GM19438 (cell line): ENCODE measurements around the gene TIGD3.
"Not testable (repeated sequence)": the region's sequence is repeated elsewhere in the genome, so short reads cannot be mapped to it uniquely, and the experiment has no call there.

ENCODE experiments used
- ATAC-seq: cut with Tn5 transposase; IDR thresholded peaks from one replicate; pipeline ENCODE4 v1.9.1; 2021; ENCODE audit warnings: low read depth; ENCODE audit not compliant: unreplicated experiment

The TIGD3 gene

GRCh38 chr11:65323813-65324212 lies 30.7 kb upstream of the TIGD3 start:
- ATAC-seq: no peak

- no peak for ATAC-seq
Observed at GRCh38 chr11:65325435-65325834, 29.1 kb upstream of the TIGD3 start.

- no peak for ATAC-seq
Observed at GRCh38 chr11:65327021-65327420, 27.5 kb upstream of the TIGD3 start.

GRCh38 chr11:65329478-65329877 lies 25.1 kb upstream of the TIGD3 start:
- ATAC-seq: no peak

- no peak for ATAC-seq
Observed at GRCh38 chr11:65329944-65330403, 24.6 kb upstream of the TIGD3 start.

- no peak for ATAC-seq
Observed at GRCh38 chr11:65330544-65330943, 24.0 kb upstream of the TIGD3 start.

GRCh38 chr11:65332591-65332990 lies 22.0 kb upstream of the TIGD3 start:
- ATAC-seq: not testable (repeated sequence)

GRCh38 chr11:65334696-65335295 lies 19.8 kb upstream of the TIGD3 start:
- ATAC-seq: no peak

- no peak for ATAC-seq
Observed at GRCh38 chr11:65338676-65339075, 15.9 kb upstream of the TIGD3 start.

GRCh38 chr11:65340226-65340625 lies 14.3 kb upstream of the TIGD3 start:
- ATAC-seq: no peak

- no peak for ATAC-seq
Observed at GRCh38 chr11:65341856-65342255, 12.7 kb upstream of the TIGD3 start.

- ATAC-seq: no peak
Observed at GRCh38 chr11:65351511-65351910, 3.0 kb upstream of the TIGD3 start.

GRCh38 chr11:65352783-65353182 lies 1.8 kb upstream of the TIGD3 start:
- no peak for ATAC-seq

- no peak for ATAC-seq
Observed at GRCh38 chr11:65353376-65353775, 1.2 kb upstream of the TIGD3 start.

GRCh38 chr11:65353900-65354264 lies 669 bp upstream of the TIGD3 start:
- no peak for ATAC-seq

GRCh38 chr11:65355013-65355775 lies 643 bp downstream of the TIGD3 start:
- ATAC-seq: peak; percentile 30

- ATAC-seq: no peak
Observed at GRCh38 chr11:65355776-65356393, 1.3 kb downstream of the TIGD3 start.

- ATAC-seq: no peak
Observed at GRCh38 chr11:65356394-65356972, 1.9 kb downstream of the TIGD3 start.

- ATAC-seq: no peak
Observed at GRCh38 chr11:65357856-65358356, 3.4 kb downstream of the TIGD3 start.

- ATAC-seq: no peak
Observed at GRCh38 chr11:65362320-65362931, 7.9 kb downstream of the TIGD3 start.

- no peak for ATAC-seq
Observed at GRCh38 chr11:65362966-65363365, 8.4 kb downstream of the TIGD3 start.
